C4-2B (cell line): ENCODE data around the gene STT3B.
"Not testable (repeated sequence)": the region's sequence is repeated elsewhere in the genome, so short reads cannot be mapped to it uniquely, and the experiment has no call there.

Experiments used
- H3K27ac ChIP-seq: fragments of 450-650 bp; 2 replicates; pipeline ENCODE4 v1.5.1; 2017
- ZFX ChIP-seq: fragments of 450-650 bp; IDR thresholded peaks from 2 replicates; pipeline ENCODE4 v1.6.1; 2017
- TF ChIP-seq, protein P1 (sequence below): fragments of 450-650 bp; conservative IDR thresholded peaks from 2 replicates; pipeline ENCODE4 v1.5.1; 2017; ENCODE audit warnings: mild to moderate bottlenecking

Gene STT3B

DNA sequence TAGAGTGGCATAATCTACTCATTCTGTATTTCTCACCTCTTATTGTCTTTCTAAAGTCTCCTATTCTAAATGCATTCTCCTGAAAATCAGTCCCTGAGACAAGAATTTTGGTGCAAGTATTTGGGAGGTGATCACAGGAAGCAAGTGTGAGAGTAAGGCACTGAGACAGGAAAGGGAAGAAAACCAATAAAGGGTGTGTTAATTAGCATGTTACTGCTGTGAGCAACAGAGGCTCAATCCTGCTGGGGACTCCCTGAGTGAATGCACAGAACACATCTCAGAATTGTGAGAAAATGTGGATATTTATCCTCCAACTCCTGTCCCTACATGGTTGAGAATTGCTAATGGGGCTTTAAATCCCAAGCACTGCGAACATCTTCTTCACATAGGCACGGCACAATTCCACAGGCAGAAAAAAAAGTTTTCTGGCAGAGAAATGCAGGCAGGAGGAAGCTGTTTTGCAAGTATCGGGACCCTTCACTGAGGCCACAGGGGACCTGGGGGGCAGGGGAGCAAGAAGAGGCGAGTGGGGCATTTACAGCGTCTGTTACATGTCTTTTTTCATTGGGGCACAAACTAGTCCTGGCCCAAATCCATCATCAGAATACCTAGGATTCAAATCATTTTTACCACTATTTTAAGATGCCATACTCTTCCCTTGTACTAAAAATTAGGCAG, 27.2 kb upstream of the STT3B start:
- H3K27ac ChIP-seq, result no peak overlapping the region
- no peak for TF ChIP-seq ZFX
- TF ChIP-seq, protein P1, sequence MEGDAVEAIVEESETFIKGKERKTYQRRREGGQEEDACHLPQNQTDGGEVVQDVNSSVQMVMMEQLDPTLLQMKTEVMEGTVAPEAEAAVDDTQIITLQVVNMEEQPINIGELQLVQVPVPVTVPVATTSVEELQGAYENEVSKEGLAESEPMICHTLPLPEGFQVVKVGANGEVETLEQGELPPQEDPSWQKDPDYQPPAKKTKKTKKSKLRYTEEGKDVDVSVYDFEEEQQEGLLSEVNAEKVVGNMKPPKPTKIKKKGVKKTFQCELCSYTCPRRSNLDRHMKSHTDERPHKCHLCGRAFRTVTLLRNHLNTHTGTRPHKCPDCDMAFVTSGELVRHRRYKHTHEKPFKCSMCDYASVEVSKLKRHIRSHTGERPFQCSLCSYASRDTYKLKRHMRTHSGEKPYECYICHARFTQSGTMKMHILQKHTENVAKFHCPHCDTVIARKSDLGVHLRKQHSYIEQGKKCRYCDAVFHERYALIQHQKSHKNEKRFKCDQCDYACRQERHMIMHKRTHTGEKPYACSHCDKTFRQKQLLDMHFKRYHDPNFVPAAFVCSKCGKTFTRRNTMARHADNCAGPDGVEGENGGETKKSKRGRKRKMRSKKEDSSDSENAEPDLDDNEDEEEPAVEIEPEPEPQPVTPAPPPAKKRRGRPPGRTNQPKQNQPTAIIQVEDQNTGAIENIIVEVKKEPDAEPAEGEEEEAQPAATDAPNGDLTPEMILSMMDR, result no peak

DNA sequence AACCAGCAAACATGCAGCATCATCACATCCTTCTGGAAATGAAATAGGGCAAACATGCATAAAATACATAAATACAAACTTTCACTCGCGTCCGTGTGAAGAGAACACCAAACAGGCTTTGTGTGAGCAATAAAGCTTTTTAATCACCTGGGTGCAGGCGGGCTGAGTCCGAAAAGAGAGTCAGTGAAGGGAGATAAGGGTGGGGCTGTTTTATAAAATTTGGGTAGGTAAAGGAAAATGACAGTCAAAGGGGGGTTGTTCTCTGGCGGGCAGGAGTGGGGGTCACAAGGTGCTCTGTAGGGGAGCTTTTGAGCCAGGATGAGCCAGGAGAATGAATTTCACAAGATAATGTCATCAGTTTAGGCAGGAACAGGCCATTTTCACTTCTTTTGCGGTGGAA, 26.2 kb upstream of the STT3B start:
- H3K27ac ChIP-seq, result not testable (repeated sequence)

DNA sequence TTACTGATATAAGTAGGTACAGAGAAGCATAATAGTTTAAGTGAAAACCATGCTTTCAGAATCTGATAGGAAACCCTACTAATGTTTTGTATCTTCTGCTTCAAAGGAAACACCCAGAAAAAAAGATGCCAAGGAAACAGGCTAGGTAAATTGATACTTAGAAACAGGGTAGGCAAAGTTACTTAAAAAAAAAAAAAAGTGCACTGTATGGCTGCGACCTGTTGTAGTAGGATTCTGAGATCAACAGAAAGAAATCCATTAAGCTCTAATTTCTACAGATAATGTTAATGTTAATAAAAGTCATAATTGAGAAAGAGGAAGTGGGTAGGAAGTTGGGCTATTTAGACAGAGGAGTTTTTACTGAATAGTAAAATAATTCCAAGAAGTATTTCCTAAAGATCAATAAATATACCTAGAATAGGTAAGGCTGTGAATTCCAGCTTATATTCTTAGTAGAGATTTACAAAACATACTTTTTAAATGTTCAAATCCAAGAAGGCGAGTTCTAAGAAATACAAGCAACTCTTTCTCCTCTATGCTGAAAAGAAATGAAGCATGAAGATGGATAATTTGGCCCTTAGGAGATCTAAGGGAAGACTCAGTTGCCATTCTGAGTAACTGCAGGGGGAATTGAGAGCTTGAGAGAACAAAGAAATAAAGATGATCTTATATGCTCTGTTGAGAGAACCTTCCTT, 24.1 kb upstream of the STT3B start:
- no peak overlapping the region for H3K27ac ChIP-seq
- TF ChIP-seq, protein P1, result no peak
- TF ChIP-seq ZFX, result no peak

DNA sequence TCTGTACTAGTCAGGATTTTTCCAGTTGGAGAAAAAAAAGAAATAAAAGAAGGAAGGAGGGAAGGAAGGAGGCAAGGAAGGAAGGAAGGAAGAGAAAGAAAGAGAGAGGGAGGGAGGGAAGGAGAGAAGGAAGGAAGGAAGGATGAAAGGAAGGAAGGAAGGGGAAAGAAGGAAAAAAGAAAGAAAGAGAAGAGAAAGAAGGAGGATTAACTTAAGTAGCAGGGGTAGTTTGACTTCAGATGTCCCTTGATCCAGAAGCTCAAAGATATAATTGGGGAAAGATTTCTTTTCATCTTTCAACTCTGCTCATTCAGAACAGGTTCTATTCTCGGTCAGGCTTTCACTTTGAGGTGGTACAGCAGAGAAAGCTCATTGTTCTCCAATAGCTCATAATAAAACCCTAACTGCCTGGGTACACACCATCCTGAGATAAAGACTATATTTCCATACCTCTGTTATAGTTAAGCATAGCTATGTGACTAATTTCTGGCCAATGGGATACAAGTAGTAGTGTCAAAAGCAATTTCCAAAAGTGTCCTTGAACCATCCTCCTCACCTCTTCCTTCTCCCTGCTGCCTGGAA, 23.5 kb upstream of the STT3B start:
- H3K27ac ChIP-seq, result no peak overlapping the region
- TF ChIP-seq ZFX, result no peak
- TF ChIP-seq, protein P1, result no peak

DNA sequence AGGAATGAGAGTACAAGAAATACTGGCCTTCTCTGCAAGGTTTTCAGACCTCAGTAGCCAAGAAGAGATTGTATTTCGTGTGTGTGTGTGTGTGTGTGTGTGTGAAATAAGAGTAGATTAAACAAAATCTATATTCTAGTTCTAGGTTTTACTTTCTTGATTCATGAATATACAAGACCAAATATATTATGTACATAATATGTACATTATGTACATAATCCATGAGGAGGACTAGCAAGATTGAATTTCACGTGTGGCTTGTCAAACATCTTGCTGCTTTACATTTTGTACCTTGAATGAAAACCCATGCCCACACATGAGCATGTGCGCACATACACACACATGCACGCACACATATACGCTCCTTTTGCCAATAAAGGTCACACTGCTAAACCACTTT, 18.2 kb upstream of the STT3B start:
- TF ChIP-seq, protein P1, result no peak
- no peak for TF ChIP-seq ZFX
- H3K27ac ChIP-seq, result no peak overlapping the region

DNA sequence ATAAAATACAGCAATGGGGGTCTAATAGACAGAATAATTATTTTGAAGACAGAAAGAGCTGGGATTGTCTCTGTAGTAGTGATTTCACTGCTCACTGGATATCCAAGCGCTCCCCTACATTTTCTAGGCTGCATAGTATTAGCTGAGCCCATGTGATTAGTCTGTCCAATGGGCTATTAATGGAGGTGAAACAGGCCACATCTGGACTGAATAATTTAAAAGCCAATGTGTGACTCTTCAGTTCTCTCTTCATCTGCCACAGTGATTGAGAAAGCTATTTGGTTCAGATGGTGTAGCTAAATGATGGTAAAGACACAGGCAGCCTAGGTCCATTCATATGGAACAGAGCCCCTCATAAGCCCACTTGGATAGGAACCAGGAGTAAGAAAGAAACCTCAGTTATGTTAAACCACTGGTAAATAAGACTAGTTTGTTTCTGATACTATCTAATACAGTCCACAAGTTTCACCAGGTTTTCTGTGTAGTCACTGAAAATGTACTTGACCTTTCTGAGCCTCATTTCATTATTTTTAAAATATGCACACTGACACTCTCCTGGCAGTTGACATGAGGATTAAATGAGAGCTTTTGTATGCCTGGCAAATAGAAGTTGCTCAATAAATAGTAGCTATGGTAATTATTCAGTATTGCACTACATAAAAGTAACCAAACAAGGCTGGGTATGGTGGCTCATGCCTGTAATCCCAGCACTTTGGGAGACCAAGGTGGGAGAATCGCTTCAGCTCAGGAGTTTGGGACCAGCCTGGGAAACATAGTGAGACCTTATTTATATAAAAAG, 17.0 kb upstream of the STT3B start:
- no peak overlapping the region for H3K27ac ChIP-seq
- TF ChIP-seq ZFX, result no peak

DNA sequence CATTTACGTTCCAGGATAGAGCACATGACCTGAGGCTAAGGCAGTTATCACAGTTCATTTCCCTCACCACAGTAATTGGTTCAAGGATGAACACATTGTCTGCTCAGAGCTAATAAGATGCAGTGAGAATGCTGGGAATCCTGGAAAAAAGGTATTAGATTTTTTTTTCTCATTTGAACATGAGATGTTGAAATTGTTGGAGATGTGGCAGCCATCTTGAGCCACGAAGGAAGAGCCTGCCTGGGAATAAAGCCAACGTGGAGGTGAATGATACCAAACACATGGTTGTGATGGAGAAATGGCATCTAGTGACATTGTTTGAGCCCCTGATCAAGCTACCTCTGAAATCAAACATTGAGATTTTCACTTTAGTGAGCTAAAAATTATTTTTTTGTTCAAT, 16.0 kb upstream of the STT3B start:
- H3K27ac ChIP-seq, result no peak overlapping the region
- no peak for TF ChIP-seq ZFX
- TF ChIP-seq, protein P1, result no peak

DNA sequence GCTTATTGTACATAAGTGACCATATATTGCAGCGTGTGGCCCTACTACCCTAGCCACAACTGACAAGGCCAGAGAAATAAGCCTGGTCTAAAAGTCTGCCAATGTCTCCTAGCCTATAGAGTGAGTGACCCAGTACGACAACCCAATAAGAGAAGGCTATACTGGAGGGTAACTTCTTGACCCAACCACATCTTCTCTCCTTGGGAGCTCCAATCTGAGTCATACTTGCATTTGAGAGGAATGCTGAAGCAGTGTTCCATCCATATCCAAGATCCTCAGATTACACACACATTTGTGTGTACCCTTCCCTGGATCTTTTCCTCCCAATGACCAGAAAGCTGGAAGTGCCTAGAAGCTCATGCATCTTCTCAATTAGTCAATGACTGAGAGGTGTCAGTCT, 11.3 kb upstream of the STT3B start:
- no peak overlapping the region for H3K27ac ChIP-seq
- TF ChIP-seq ZFX, result no peak
- TF ChIP-seq, protein P1, result no peak
